HEK293 (cell line): ENCODE results near the gene YAF2.

Source experiments
- CTCF ChIA-PET: fragments of 350-600 bp; formaldehyde crosslinking; extraction: SDS; loops from one replicate; lab custom pipeline; 2021; ENCODE audit warnings: antibody characterized with exemption; lab: Yijun Ruan, JAX
- POLR2A ChIA-PET: fragments of 300-600 bp; formaldehyde crosslinking; extraction: SDS; loops from one replicate; lab custom pipeline; 2020; ENCODE audit warnings: antibody characterized with exemption, inconsistent platforms; lab: Yijun Ruan, JAX
- H3K27ac ChIP-seq: fragments of 200-500 bp; sonication (Bioruptor generic); 2 replicates; pipeline ENCODE4 v1.5.1; 2014; ENCODE audit warnings: low read depth, low read length, control low read depth, inconsistent platforms; ENCODE audit errors: extremely low read depth
- H3K36me3 ChIP-seq, 2 experiments: fragments of 200-500 bp in 1 of 2; sonication (Bioruptor generic) in 1 of 2; 1 replicate in 1 of 2; 2 replicates in 1 of 2; pipeline ENCODE4 v1.5.1; 2014 to 2017; ENCODE audit warnings: inconsistent platforms in 2 of 2, low read length in 2 of 2; ENCODE audit not compliant: control insufficient read depth in 2 of 2, insufficient read depth in 1 of 2
- H3K4me1 ChIP-seq: fragments of 200-500 bp; sonication (Bioruptor generic); 2 replicates; pipeline ENCODE4 v1.5.1; 2014; ENCODE audit warnings: mild to moderate bottlenecking, low read length, inconsistent platforms; ENCODE audit not compliant: control insufficient read depth, insufficient read depth
- H3K4me3 ChIP-seq: 2 replicates; pipeline ENCODE4 v1.5.1; 2011; ENCODE audit warnings: low read depth, mild to moderate bottlenecking, control low read depth, low read length, moderate library complexity
- H3K9me3 ChIP-seq: fragments of 200-500 bp; sonication (Bioruptor generic); 2 replicates; pipeline ENCODE4 v1.5.1; 2014; ENCODE audit warnings: low read depth, low read length, inconsistent platforms; ENCODE audit not compliant: control insufficient read depth, insufficient read depth
- OSR2 ChIP-seq: fragments of 450-650 bp; formaldehyde crosslinking; IDR thresholded peaks from 2 replicates; pipeline ENCODE4 v1.5.1; 2016; ENCODE audit warnings: missing biosample characterization, missing genetic modification characterization
- PRDM4 ChIP-seq: fragments of 450-650 bp; formaldehyde crosslinking; IDR thresholded peaks from 2 replicates; pipeline ENCODE4 v1.5.1; 2017; ENCODE audit warnings: missing biosample characterization, missing genetic modification characterization
- REST ChIP-seq: fragments of 450-650 bp; formaldehyde crosslinking; IDR thresholded peaks from 2 replicates; pipeline ENCODE4 v1.5.1; 2016; ENCODE audit warnings: missing biosample characterization, missing genetic modification characterization
- TSHZ1 ChIP-seq: fragments of 450-650 bp; formaldehyde crosslinking; IDR thresholded peaks from 2 replicates; pipeline ENCODE4 v1.5.1; 2016; ENCODE audit warnings: missing biosample characterization, missing genetic modification characterization, borderline replicate concordance
- ZBTB17 ChIP-seq: fragments of 450-650 bp; formaldehyde crosslinking; IDR thresholded peaks from 2 replicates; pipeline ENCODE4 v1.5.1; 2016; ENCODE audit warnings: missing biosample characterization, missing genetic modification characterization
- ZBTB44 ChIP-seq: fragments of 450-650 bp; IDR thresholded peaks from 2 replicates; pipeline ENCODE4 v1.5.1; 2018; ENCODE audit warnings: missing biosample characterization, mild to moderate bottlenecking, missing genetic modification characterization
- ZNF214 ChIP-seq: fragments of 450-650 bp; formaldehyde crosslinking; IDR thresholded peaks from 2 replicates; pipeline ENCODE4 v1.5.1; 2017; ENCODE audit warnings: missing biosample characterization, mild to moderate bottlenecking, missing genetic modification characterization, borderline replicate concordance
- ZNF280D ChIP-seq: fragments of 450-650 bp; formaldehyde crosslinking; IDR thresholded peaks from 2 replicates; pipeline ENCODE4 v1.5.1; 2016; ENCODE audit warnings: missing biosample characterization, missing genetic modification characterization
- ZNF426 ChIP-seq: fragments of 450-650 bp; formaldehyde crosslinking; IDR thresholded peaks from 2 replicates; pipeline ENCODE4 v1.5.1; 2017; ENCODE audit warnings: missing biosample characterization, missing genetic modification characterization, mild to moderate bottlenecking, inconsistent platforms, moderate library complexity
- ZNF624 ChIP-seq: fragments of 450-650 bp; formaldehyde crosslinking; IDR thresholded peaks from 2 replicates; pipeline ENCODE4 v1.5.1; 2017; ENCODE audit warnings: missing biosample characterization, missing genetic modification characterization
- ZNF837 ChIP-seq: fragments of 450-650 bp; formaldehyde crosslinking; IDR thresholded peaks from 2 replicates; pipeline ENCODE4 v1.5.1; 2016; ENCODE audit warnings: missing biosample characterization, missing genetic modification characterization
- TF ChIP-seq, protein P1 (sequence below): fragments of 450-650 bp; formaldehyde crosslinking; IDR thresholded peaks from 2 replicates; pipeline ENCODE4 v1.5.1; 2016; ENCODE audit warnings: missing biosample characterization, missing genetic modification characterization
- TF ChIP-seq, protein P2 (sequence below): fragments of 450-650 bp; formaldehyde crosslinking; IDR thresholded peaks from 2 replicates; pipeline ENCODE4 v1.5.1; 2017; ENCODE audit warnings: missing biosample characterization, missing genetic modification characterization
- TF ChIP-seq, protein P3 (sequence below): fragments of 450-650 bp; formaldehyde crosslinking; IDR thresholded peaks from 2 replicates; pipeline ENCODE4 v1.5.1; 2017; ENCODE audit warnings: missing biosample characterization, missing genetic modification characterization

The YAF2 gene

GRCh38 chr12:42281844-42282243 lies 43.8 kb upstream of the YAF2 start (continued):
- TF ChIP-seq ZNF280D = no peak
- TF ChIP-seq, protein P1, sequence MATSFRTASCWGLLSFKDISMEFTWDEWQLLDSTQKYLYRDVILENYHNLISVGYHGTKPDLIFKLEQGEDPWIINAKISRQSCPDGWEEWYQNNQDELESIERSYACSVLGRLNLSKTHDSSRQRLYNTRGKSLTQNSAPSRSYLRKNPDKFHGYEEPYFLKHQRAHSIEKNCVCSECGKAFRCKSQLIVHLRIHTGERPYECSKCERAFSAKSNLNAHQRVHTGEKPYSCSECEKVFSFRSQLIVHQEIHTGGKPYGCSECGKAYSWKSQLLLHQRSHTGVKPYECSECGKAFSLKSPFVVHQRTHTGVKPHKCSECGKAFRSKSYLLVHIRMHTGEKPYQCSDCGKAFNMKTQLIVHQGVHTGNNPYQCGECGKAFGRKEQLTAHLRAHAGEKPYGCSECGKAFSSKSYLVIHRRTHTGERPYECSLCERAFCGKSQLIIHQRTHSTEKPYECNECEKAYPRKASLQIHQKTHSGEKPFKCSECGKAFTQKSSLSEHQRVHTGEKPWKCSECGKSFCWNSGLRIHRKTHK (tag by site-specific recombination) = no peak
- TF ChIP-seq, protein P2, sequence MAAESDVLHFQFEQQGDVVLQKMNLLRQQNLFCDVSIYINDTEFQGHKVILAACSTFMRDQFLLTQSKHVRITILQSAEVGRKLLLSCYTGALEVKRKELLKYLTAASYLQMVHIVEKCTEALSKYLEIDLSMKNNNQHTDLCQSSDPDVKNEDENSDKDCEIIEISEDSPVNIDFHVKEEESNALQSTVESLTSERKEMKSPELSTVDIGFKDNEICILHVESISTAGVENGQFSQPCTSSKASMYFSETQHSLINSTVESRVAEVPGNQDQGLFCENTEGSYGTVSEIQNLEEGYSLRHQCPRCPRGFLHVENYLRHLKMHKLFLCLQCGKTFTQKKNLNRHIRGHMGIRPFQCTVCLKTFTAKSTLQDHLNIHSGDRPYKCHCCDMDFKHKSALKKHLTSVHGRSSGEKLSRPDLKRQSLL = no peak
- no peak for TF ChIP-seq TSHZ1 (tag by site-specific recombination)
- TF ChIP-seq PRDM4 (tag by site-specific recombination) = no peak
- no peak for TF ChIP-seq ZNF624 (tag by site-specific recombination)
- no peak for TF ChIP-seq ZNF426 (tag by site-specific recombination)
- TF ChIP-seq ZNF214 (tag by site-specific recombination) = no peak
- TF ChIP-seq ZNF837 (tag by site-specific recombination) = no peak

DNA sequence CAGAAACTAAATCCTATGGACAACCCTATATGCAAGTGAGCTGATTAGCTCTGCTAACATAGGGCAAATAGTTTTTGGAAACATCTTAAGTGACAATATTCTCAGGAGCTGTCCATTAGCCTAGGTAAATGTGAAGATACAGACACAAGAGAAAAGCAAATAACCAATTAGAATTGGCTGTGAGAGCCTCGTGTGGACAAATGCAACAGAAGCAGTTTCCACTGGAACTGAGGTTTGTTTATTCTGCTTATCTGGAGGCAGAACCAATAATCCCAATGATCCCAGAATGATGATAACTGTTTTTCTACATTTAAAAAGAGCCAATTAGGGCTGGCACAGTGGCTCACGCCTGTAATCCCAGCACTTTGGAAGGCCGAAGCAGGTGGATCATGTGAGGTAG lies 43.2 kb upstream of the YAF2 start:
- CTCF ChIA-PET = interaction anchor here (1.8 kb wide), 1 partner anchor 15 kb away, joined by 6 read pairs; no protein-coding TSS in a partner anchor
- Histone ChIP-seq H3K4me1 (peaks cover 13% of the 10 kb centered on the region), H3K36me3 (no peaks in the 10 kb centered on the region), H3K4me3 (no peak overlapping the region), H3K27ac (no peak overlapping the region), H3K9me3 (no peaks in the 10 kb centered on the region)
- POLR2A ChIA-PET = no interaction called here
- TF ChIP-seq REST (tag by site-specific recombination) (0 out of 2 replicates have a peak, but pooled peaks have one; percentile 49), ZBTB17 (0 out of 2 replicates have a peak, but pooled peaks have one; percentile 30), OSR2 (peak; percentile 83), ZBTB44 (tag by site-specific recombination) (peak; percentile 42; the same call in 1 of the 2 replicates), ZNF214 (tag by site-specific recombination) (no peak)
- TF ChIP-seq, protein P3, sequence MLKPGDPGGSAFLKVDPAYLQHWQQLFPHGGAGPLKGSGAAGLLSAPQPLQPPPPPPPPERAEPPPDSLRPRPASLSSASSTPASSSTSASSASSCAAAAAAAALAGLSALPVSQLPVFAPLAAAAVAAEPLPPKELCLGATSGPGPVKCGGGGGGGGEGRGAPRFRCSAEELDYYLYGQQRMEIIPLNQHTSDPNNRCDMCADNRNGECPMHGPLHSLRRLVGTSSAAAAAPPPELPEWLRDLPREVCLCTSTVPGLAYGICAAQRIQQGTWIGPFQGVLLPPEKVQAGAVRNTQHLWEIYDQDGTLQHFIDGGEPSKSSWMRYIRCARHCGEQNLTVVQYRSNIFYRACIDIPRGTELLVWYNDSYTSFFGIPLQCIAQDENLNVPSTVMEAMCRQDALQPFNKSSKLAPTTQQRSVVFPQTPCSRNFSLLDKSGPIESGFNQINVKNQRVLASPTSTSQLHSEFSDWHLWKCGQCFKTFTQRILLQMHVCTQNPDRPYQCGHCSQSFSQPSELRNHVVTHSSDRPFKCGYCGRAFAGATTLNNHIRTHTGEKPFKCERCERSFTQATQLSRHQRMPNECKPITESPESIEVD (tag by site-specific recombination) = peak; percentile 55; the same call in 1 of the 2 replicates
